ENCODE measurements around the gene ARID2. TPM values are rescaled to one million over a fixed set of nuclear protein-coding genes. Genes with fewer than 3 reads are reported as not detected.

The ARID2 gene
- total RNA-seq, 1 donor, result 21.0 TPM

- peaks cover 4% of the 10 kb centered on the region for H4K20me1 ChIP-seq (ENCODE audit: insufficient read depth, low read length)
- H3K4me1 ChIP-seq (ENCODE audit: insufficient read depth, low read length), result no peaks in the 10 kb centered on the region
- H3K27ac ChIP-seq (ENCODE audit: low read depth, low read length), result no peak overlapping the region
- H3K79me2 ChIP-seq (ENCODE audit: insufficient read depth, low read length), result no peaks in the 10 kb centered on the region
- no peak for DNase-seq (ENCODE audit: insufficient read length, low spot score, missing footprints)
- no peaks in the 10 kb centered on the region for H3K9me3 ChIP-seq (ENCODE audit: low read depth, low read length)
- no peak overlapping the region for H3K4me3 ChIP-seq (ENCODE audit: insufficient read depth, low read length)
- H3K36me3 ChIP-seq (ENCODE audit: insufficient read depth, low read length), result no peaks in the 10 kb centered on the region
- H3K4me2 ChIP-seq (ENCODE audit: insufficient read depth, low read length), result no peak overlapping the region
- TF ChIP-seq CTCF (IDR thresholded peaks at IDR 0.05; ENCODE audit: extremely low read depth, low read depth, low read length), result no peak
- no peaks in the 10 kb centered on the region for H3K27me3 ChIP-seq (ENCODE audit: insufficient read depth, low read length)
- no peak overlapping the region for H2AFZ ChIP-seq (ENCODE audit: low read length)
Measured at GRCh38 chr12:45704968-45705367, 24.5 kb upstream of the ARID2 start.

- Histone ChIP-seq H3K79me2 (ENCODE audit: insufficient read depth, low read length) (no peaks in the 10 kb centered on the region), H3K9me3 (ENCODE audit: low read depth, low read length) (no peaks in the 10 kb centered on the region), H3K27me3 (ENCODE audit: insufficient read depth, low read length) (no peaks in the 10 kb centered on the region), H2AFZ (ENCODE audit: low read length) (no peak overlapping the region), H4K20me1 (ENCODE audit: insufficient read depth, low read length) (peaks cover 4% of the 10 kb centered on the region), H3K4me2 (ENCODE audit: insufficient read depth, low read length) (no peak overlapping the region), H3K4me1 (ENCODE audit: insufficient read depth, low read length) (no peaks in the 10 kb centered on the region), H3K27ac (ENCODE audit: low read depth, low read length) (no peak overlapping the region), H3K4me3 (ENCODE audit: insufficient read depth, low read length) (no peak overlapping the region), H3K36me3 (ENCODE audit: insufficient read depth, low read length) (no peaks in the 10 kb centered on the region)
- no peak for DNase-seq (ENCODE audit: insufficient read length, low spot score, missing footprints)
- no peak for TF ChIP-seq CTCF (IDR thresholded peaks at IDR 0.05; ENCODE audit: extremely low read depth, low read depth, low read length)
Measured at GRCh38 chr12:45705404-45705803, 24.1 kb upstream of the ARID2 start.

- Histone ChIP-seq H3K27me3 (ENCODE audit: insufficient read depth, low read length) (no peaks in the 10 kb centered on the region), H4K20me1 (ENCODE audit: insufficient read depth, low read length) (peaks cover 4% of the 10 kb centered on the region), H3K79me2 (ENCODE audit: insufficient read depth, low read length) (no peaks in the 10 kb centered on the region), H3K4me2 (ENCODE audit: insufficient read depth, low read length) (no peak overlapping the region), H3K27ac (ENCODE audit: low read depth, low read length) (no peak overlapping the region), H3K36me3 (ENCODE audit: insufficient read depth, low read length) (no peaks in the 10 kb centered on the region), H3K9me3 (ENCODE audit: low read depth, low read length) (no peaks in the 10 kb centered on the region), H3K4me3 (ENCODE audit: insufficient read depth, low read length) (no peak overlapping the region), H2AFZ (ENCODE audit: low read length) (no peak overlapping the region), H3K4me1 (ENCODE audit: insufficient read depth, low read length) (no peaks in the 10 kb centered on the region)
- no peak for DNase-seq (ENCODE audit: insufficient read length, low spot score, missing footprints)
- no peak for TF ChIP-seq CTCF (IDR thresholded peaks at IDR 0.05; ENCODE audit: extremely low read depth, low read depth, low read length)
Measured at GRCh38 chr12:45707241-45707857, 22.2 kb upstream of the ARID2 start.

GRCh38 chr12:45708363-45708762 lies 21.1 kb upstream of the ARID2 start:
- Histone ChIP-seq H3K27me3 (ENCODE audit: insufficient read depth, low read length) (no peaks in the 10 kb centered on the region), H3K27ac (ENCODE audit: low read depth, low read length) (no peak overlapping the region), H3K36me3 (ENCODE audit: insufficient read depth, low read length) (no peaks in the 10 kb centered on the region), H3K9me3 (ENCODE audit: low read depth, low read length) (no peaks in the 10 kb centered on the region), H3K79me2 (ENCODE audit: insufficient read depth, low read length) (no peaks in the 10 kb centered on the region), H3K4me3 (ENCODE audit: insufficient read depth, low read length) (no peak overlapping the region), H3K4me1 (ENCODE audit: insufficient read depth, low read length) (no peaks in the 10 kb centered on the region), H4K20me1 (ENCODE audit: insufficient read depth, low read length) (no peaks in the 10 kb centered on the region), H2AFZ (ENCODE audit: low read length) (no peak overlapping the region), H3K4me2 (ENCODE audit: insufficient read depth, low read length) (no peak overlapping the region)
- DNase-seq (ENCODE audit: insufficient read length, low spot score, missing footprints), result no peak
- TF ChIP-seq CTCF (IDR thresholded peaks at IDR 0.05; ENCODE audit: extremely low read depth, low read depth, low read length), result no peak
